Measurements from ENCODE around the gene DICER1. TPM values are rescaled to one million over a fixed set of nuclear protein-coding genes. Genes with fewer than 3 reads are reported as not detected.

The DICER1 gene
- total and polyA plus RNA-seq, 2 donors (not counting 3 experiments of a cell fraction or from before 2014, with no cell fraction given) = 8.3 to 43.6 TPM

DNA sequence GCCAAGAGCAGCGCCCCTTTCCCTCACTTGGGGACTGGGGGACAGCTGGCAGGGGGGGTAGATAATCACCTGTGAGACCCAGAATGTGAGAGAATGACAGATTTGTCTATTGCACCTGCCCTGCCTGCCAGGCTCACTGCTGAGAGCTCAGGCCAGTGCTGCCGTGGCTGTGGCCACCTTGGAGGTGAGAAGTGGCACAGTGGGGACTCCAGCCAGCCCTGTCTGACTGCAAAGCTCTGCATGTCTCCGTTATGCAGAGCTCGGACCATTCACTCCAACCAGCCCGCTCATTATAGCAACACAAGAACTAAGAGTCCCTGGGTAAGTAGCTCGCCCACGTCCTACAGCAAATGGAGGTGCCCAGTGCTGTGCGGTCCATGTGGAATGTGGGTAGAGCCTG lies 88.8 kb downstream of the DICER1 start:
- dilution Hi-C loops (cut with MboI; ENCODE audit: extremely low pct_ligation_motif_present, low sequenced_read_pairs) = no loop called here
- no peak overlapping the region for H3K4me3 ChIP-seq (replicated peaks in 1 of 3; ENCODE audit: insufficient read depth in 1 of 3, low read depth in 1 of 3, low read length in 3 of 3)
- ChIA-PET POLR2A (no interaction called here), CTCF (no interaction called here)
- H3K79me2 ChIP-seq (ENCODE audit: control insufficient read depth, insufficient read depth, low read length) = no peaks in the 10 kb centered on the region
- no peaks in the 10 kb centered on the region for H4K20me1 ChIP-seq (replicated peaks; ENCODE audit: control insufficient read depth, extremely low read depth, insufficient read depth, low read length)
- H3K27ac ChIP-seq (ENCODE audit: insufficient read depth, low read depth, low read length) = no peak overlapping the region
- no peak overlapping the region for H3K4me2 ChIP-seq (ENCODE audit: insufficient read depth, low read length)
- no peaks in the 10 kb centered on the region for H3K9me1 ChIP-seq (replicated peaks; ENCODE audit: control insufficient read depth, extremely low read depth, insufficient read depth, low read length)
- no peaks in the 10 kb centered on the region for H3K27me3 ChIP-seq (ENCODE audit: control insufficient read depth in 2 of 2, insufficient read depth in 2 of 2, low read length in 2 of 2)
- DNase-seq (ENCODE audit: low read depth, low spot score) = no peak
- H3K4me1 ChIP-seq (ENCODE audit: control insufficient read depth, extremely low read depth, insufficient read depth, low read length) = no peaks in the 10 kb centered on the region
- TF ChIP-seq, protein P1, sequence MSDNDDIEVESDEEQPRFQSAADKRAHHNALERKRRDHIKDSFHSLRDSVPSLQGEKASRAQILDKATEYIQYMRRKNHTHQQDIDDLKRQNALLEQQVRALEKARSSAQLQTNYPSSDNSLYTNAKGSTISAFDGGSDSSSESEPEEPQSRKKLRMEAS (IDR thresholded peaks at IDR 0.05; ENCODE audit: insufficient read depth, insufficient read length) = no peak
- TF ChIP-seq, protein P2, sequence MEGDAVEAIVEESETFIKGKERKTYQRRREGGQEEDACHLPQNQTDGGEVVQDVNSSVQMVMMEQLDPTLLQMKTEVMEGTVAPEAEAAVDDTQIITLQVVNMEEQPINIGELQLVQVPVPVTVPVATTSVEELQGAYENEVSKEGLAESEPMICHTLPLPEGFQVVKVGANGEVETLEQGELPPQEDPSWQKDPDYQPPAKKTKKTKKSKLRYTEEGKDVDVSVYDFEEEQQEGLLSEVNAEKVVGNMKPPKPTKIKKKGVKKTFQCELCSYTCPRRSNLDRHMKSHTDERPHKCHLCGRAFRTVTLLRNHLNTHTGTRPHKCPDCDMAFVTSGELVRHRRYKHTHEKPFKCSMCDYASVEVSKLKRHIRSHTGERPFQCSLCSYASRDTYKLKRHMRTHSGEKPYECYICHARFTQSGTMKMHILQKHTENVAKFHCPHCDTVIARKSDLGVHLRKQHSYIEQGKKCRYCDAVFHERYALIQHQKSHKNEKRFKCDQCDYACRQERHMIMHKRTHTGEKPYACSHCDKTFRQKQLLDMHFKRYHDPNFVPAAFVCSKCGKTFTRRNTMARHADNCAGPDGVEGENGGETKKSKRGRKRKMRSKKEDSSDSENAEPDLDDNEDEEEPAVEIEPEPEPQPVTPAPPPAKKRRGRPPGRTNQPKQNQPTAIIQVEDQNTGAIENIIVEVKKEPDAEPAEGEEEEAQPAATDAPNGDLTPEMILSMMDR (IDR thresholded peaks at IDR 0.05; ENCODE audit: extremely low read depth in 1 of 2, insufficient read depth in 1 of 2, low read depth in 1 of 2, low read length in 2 of 2) = no peak
- TF ChIP-seq POLR2AphosphoS5 (IDR thresholded peaks at IDR 0.05; ENCODE audit: insufficient read depth, low read depth, low read length) (no peak), GATA2 (IDR thresholded peaks at IDR 0.05; ENCODE audit: insufficient read depth, insufficient read length, low read depth, low read length) (no peak), POLR2A (IDR thresholded peaks at IDR 0.05; ENCODE audit: low read depth, low read length) (no peak), FOS (IDR thresholded peaks at IDR 0.05; ENCODE audit: borderline replicate concordance, insufficient read depth, low read length) (no peak), JUN (IDR thresholded peaks at IDR 0.05; ENCODE audit: borderline replicate concordance, insufficient read depth, insufficient read length, low read depth) (no peak), MYC (IDR thresholded peaks at IDR 0.05; ENCODE audit: low read depth, low read length) (no peak), EZH2 (IDR thresholded peaks at IDR 0.05; ENCODE audit: borderline replicate concordance, low read depth, low read length, severe bottlenecking) (no peak)
- no peak overlapping the region for H2AFZ ChIP-seq (ENCODE audit: low read depth, low read length)
- no peak overlapping the region for H3K9ac ChIP-seq (replicated peaks; ENCODE audit: extremely low read depth, insufficient read depth, low read length)
- intact Hi-C loops (cut with micrococcal nuclease) = no loop called here
- no peaks in the 10 kb centered on the region for H3K36me3 ChIP-seq (ENCODE audit: control insufficient read depth in 2 of 2, extremely low read depth in 1 of 2, insufficient read depth in 2 of 2, low read length in 2 of 2)
- H3K9me3 ChIP-seq (replicated peaks; ENCODE audit: control insufficient read depth, insufficient read depth, low read length) = no peaks in the 10 kb centered on the region
- no peak for FAIRE-seq
- no TSS peak for BruUV-seq (replicated peaks)
